NB4 (cell line): ENCODE data around the gene NR3C2.

Source experiments
- CTCF ChIP-seq: IDR thresholded peaks from one replicate; pipeline ENCODE4 v1.5.1; 2012; ENCODE audit warnings: low read depth, low read length
- MAX ChIP-seq: IDR thresholded peaks from 2 replicates; pipeline ENCODE4 v1.6.1; 2011; ENCODE audit warnings: low read depth, low read length
- POLR2A ChIP-seq: IDR thresholded peaks from 2 replicates; pipeline ENCODE4 v1.6.1; 2011; ENCODE audit warnings: mild to moderate bottlenecking; ENCODE audit not compliant: insufficient read length; ENCODE audit errors: extremely low read depth

GRCh38 chr4:148074462-148074861, 367.8 kb downstream of the NR3C2 start:
- TF ChIP-seq CTCF (no peak), POLR2A (no peak), MAX (no peak)
